HG03442 (cell line): ENCODE results near the gene POTEI.
"Not testable (repeated sequence)": the region's sequence is repeated elsewhere in the genome, so short reads cannot be mapped to it uniquely, and the experiment has no call there.

Experiments used
- ATAC-seq: cut with Tn5 transposase; IDR thresholded peaks from one replicate; pipeline ENCODE4 v1.9.1; 2021; ENCODE audit warnings: mild to moderate bottlenecking, moderate library complexity; ENCODE audit not compliant: unreplicated experiment

Gene POTEI

GRCh38 chr2:130509228-130509627 lies at the start of gene POTEI:
TSS of gene POTEI (minus strand) at chr2:130509328. CDS start at chr2:130509235, 93 bp downstream.
- not testable (repeated sequence) for ATAC-seq

- ATAC-seq: not testable (repeated sequence)
Observed at GRCh38 chr2:130556441-130556840, 47.3 kb upstream of the POTEI start.

- ATAC-seq: not testable (repeated sequence)
Observed at GRCh38 chr2:130554178-130554577, 45.0 kb upstream of the POTEI start.

GRCh38 chr2:130549475-130549874 lies 40.3 kb upstream of the POTEI start:
- ATAC-seq: not testable (repeated sequence)

GRCh38 chr2:130548418-130548817 lies 39.3 kb upstream of the POTEI start:
- ATAC-seq: not testable (repeated sequence)

GRCh38 chr2:130544978-130545377 lies 35.9 kb upstream of the POTEI start:
- ATAC-seq: not testable (repeated sequence)

- not testable (repeated sequence) for ATAC-seq
Observed at GRCh38 chr2:130543785-130544528, 34.8 kb upstream of the POTEI start.

GRCh38 chr2:130542789-130543188 lies 33.7 kb upstream of the POTEI start:
- ATAC-seq: not testable (repeated sequence)

- not testable (repeated sequence) for ATAC-seq
Observed at GRCh38 chr2:130538271-130538670, 29.1 kb upstream of the POTEI start.

- ATAC-seq: not testable (repeated sequence)
Observed at GRCh38 chr2:130536654-130537053, 27.5 kb upstream of the POTEI start.

- ATAC-seq: peak; percentile 36
Observed at GRCh38 chr2:130531672-130532071, 22.5 kb upstream of the POTEI start.

- peak; percentile 90 for ATAC-seq
Observed at GRCh38 chr2:130531225-130531624, 22.1 kb upstream of the POTEI start.

- not testable (repeated sequence) for ATAC-seq
Observed at GRCh38 chr2:130530212-130530611, 21.1 kb upstream of the POTEI start.

GRCh38 chr2:130529545-130529944 lies 20.4 kb upstream of the POTEI start:
- not testable (repeated sequence) for ATAC-seq

GRCh38 chr2:130527365-130527967 lies 18.3 kb upstream of the POTEI start:
- ATAC-seq: not testable (repeated sequence)

- ATAC-seq: not testable (repeated sequence)
Observed at GRCh38 chr2:130522390-130522789, 13.3 kb upstream of the POTEI start.

- ATAC-seq: not testable (repeated sequence)
Observed at GRCh38 chr2:130520992-130521391, 11.9 kb upstream of the POTEI start, which contains the start of gene CFC1B. TSS of gene CFC1B (plus strand) at chr2:130521222. CDS start at chr2:130521485, 263 bp downstream.

GRCh38 chr2:130518516-130519106 lies 9.5 kb upstream of the POTEI start:
- ATAC-seq: not testable (repeated sequence)

- not testable (repeated sequence) for ATAC-seq
Observed at GRCh38 chr2:130511747-130512451, 2.8 kb upstream of the POTEI start.

GRCh38 chr2:130510807-130511746 lies 1.9 kb upstream of the POTEI start:
- ATAC-seq: not testable (repeated sequence)
